Sigmoid colon (tissue), 7 donors: Measurements from ENCODE around the gene SVOPL. TPM values are rescaled to one million over a fixed set of nuclear protein-coding genes. Genes with fewer than 3 reads are reported as not detected.

Source experiments
- DNase-seq: peaks from one replicate; pipeline ENCODE4 v3.0.0-alpha.2; 2019
- H3K27ac ChIP-seq, 4 donors: fragments of 200-600 bp; sonication (generic); one replicate each; pipeline ENCODE4 v1.5.1; 2016 to 2019; ENCODE audit warnings: mild to moderate bottlenecking in 1 of 4
- H3K27me3 ChIP-seq, 3 donors: fragments of 200-600 bp; sonication (generic); one replicate each; pipeline ENCODE4 v1.5.1; 2019; ENCODE audit warnings: mild to moderate bottlenecking in 1 of 3
- H3K36me3 ChIP-seq, 4 donors: fragments of 200-600 bp; sonication (generic); one replicate each; pipeline ENCODE4 v1.5.1; 2016 to 2019
- H3K4me1 ChIP-seq, 4 donors: fragments of 200-600 bp; sonication (generic); one replicate each; pipeline ENCODE4 v1.5.1; 2017 to 2019
- H3K4me3 ChIP-seq, 4 donors: fragments of 200-600 bp; sonication (generic); one replicate each; pipeline ENCODE4 v1.5.1; 2017 to 2019; ENCODE audit warnings: mild to moderate bottlenecking in 2 of 4, moderate library complexity in 1 of 4
- H3K9me3 ChIP-seq, 4 donors: fragments of 200-600 bp in 3 of 4; sonication (generic) in 3 of 4; one replicate each; pipeline versions ENCODE4 v1.5.1 to v1.6.1; 2013 to 2019
- EP300 ChIP-seq, 4 donors: sonication (generic); formaldehyde crosslinking; IDR thresholded peaks; one replicate each; pipeline ENCODE4 v1.6.1; 2017; ENCODE audit warnings: antibody characterized with exemption in 4 of 4
- POLR2A ChIP-seq, 2 donors: fragments of 450-650 bp; IDR thresholded peaks; one replicate each; pipeline ENCODE4 v1.6.1; 2016; ENCODE audit warnings: antibody characterized with exemption in 2 of 2, mild to moderate bottlenecking in 2 of 2, moderate library complexity in 2 of 2
- POLR2AphosphoS5 ChIP-seq, 4 donors: sonication (generic); formaldehyde crosslinking; IDR thresholded peaks; one replicate each; pipeline ENCODE4 v1.6.1; 2017; ENCODE audit warnings: antibody characterized with exemption in 4 of 4
- WGBS, 2 donors: extraction: QIAGEN DNeasy Blood & Tissue Kit; methylation state at CpG; one replicate each; pipeline ENCODE4 v1.1.7; 2013; 5-methylcytosine and 5-hydroxymethylcytosine counted together
- intact Hi-C: fragments of 100-400 bp; cut with DNase I; formaldehyde crosslinking; loops from one replicate; pipeline ENCODE4 v1.15.1; 2023
- polyA plus RNA-seq, 3 donors: library from polyadenylated mRNA; stranded (reverse); fragments of 200-250 nt; gene quantifications; one replicate each; pipeline ENCODE4 v1.2.3, GENCODE V29; 2013
- total RNA-seq, 4 donors: library from RNA; depleted of rRNA; stranded (reverse); fragments of >200 nt; gene quantifications; one replicate each; pipeline ENCODE4 v1.1.0, GENCODE V29; 2016
- TF ChIP-seq, protein P1 (sequence below), 4 experiments: fragments of 450-650 bp in 3 of 4; fragments of 200-600 bp in 1 of 4; IDR thresholded peaks; one replicate each; pipeline ENCODE4 v1.5.1; 2016 to 2019; ENCODE audit warnings: antibody characterized with exemption in 4 of 4, mild to moderate bottlenecking in 3 of 4, moderate library complexity in 2 of 4
- donor health status: healthy with polysubstance abuse.
- donor health status: Bipolar disorder and iron deficiency.
- donor health status: healthy.

The SVOPL gene
- total and polyA plus RNA-seq, 7 donors, result 1.8 to 2.3 TPM; not detected in 5

GRCh38 chr7:138662991-138663320 is 38.2 kb downstream of the SVOPL start:
- Histone ChIP-seq H3K27ac (no peak overlapping the region), H3K4me1 (peaks cover 0 to 7% (median 2%) of the 10 kb centered on the region in 4 donors), H3K27me3 (peaks cover 0 to 15% (median 10%) of the 10 kb centered on the region in 3 donors), H3K36me3 (no peaks in the 10 kb centered on the region), H3K9me3 (no peaks in the 10 kb centered on the region), H3K4me3 (no peak overlapping the region)
- 89 to 91% methylated on average over 6 of the region's 6 CpGs for WGBS, 2 donors
- no peak for TF ChIP-seq POLR2A (IDR thresholded peaks at IDR 0.05)
- no peak for TF ChIP-seq POLR2AphosphoS5 (IDR thresholded peaks at IDR 0.05)
- TF ChIP-seq, protein P1, sequence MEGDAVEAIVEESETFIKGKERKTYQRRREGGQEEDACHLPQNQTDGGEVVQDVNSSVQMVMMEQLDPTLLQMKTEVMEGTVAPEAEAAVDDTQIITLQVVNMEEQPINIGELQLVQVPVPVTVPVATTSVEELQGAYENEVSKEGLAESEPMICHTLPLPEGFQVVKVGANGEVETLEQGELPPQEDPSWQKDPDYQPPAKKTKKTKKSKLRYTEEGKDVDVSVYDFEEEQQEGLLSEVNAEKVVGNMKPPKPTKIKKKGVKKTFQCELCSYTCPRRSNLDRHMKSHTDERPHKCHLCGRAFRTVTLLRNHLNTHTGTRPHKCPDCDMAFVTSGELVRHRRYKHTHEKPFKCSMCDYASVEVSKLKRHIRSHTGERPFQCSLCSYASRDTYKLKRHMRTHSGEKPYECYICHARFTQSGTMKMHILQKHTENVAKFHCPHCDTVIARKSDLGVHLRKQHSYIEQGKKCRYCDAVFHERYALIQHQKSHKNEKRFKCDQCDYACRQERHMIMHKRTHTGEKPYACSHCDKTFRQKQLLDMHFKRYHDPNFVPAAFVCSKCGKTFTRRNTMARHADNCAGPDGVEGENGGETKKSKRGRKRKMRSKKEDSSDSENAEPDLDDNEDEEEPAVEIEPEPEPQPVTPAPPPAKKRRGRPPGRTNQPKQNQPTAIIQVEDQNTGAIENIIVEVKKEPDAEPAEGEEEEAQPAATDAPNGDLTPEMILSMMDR (IDR thresholded peaks at IDR 0.05), result no peak
- no peak for TF ChIP-seq EP300 (IDR thresholded peaks at IDR 0.05)
- no peak for DNase-seq
- intact Hi-C loops, result no loop called here

DNA sequence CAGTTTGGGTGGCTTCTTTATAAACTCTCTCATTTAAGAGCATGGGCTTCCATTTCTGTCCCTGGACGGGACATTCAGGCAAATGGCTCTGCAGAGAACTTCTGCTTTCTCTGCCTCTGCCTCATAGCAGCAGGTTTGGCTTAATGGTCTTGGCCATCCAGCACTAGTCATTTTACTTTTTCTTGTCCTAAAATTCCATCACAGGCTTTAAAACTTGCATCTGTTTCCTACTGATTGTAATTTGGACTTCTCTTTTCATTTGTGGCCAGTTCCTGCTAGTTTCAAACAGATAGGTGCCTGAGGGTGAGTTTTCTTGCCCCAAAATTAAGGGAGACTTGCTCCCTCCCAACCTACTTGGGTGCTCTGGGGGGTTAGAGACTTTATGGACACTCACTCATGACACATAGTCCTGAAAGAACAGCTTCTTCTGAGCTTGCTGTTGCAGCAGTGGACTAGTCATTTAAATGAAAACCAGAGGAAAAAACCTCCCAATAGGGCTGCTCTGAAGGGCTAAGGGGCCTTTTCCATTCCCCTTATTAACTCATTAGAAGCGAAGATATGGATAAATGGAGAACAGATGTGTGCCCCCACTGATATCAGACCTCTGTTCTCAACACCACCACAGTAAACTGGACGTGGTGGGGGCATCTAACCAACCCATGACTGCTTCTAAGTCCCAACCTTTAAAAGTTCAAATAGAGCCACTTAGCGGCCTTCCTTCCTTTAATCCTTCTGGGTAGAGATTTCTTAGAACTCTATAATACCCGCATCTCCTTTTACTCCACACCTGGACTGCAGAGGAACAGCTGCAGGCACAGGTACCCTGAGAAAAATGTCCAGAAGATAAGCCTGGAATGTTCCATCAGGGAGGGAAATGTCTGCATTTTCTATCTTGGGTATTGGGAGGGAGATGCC is 38.8 kb downstream of the SVOPL start:
- no peak overlapping the region for H3K27ac ChIP-seq
- DNase-seq, result no peak
- intact Hi-C loops, result no loop called here
- no peak for TF ChIP-seq EP300 (IDR thresholded peaks at IDR 0.05)
- no peak for TF ChIP-seq POLR2AphosphoS5 (IDR thresholded peaks at IDR 0.05)
- no peak for TF ChIP-seq POLR2A (IDR thresholded peaks at IDR 0.05)
- TF ChIP-seq, protein P1 (IDR thresholded peaks at IDR 0.05), result no peak
- 87 to 91% methylated on average over 5 of the region's 5 CpGs for WGBS, 2 donors
- H3K4me1 ChIP-seq, result peaks cover 0 to 7% (median 2%) of the 10 kb centered on the region in 4 donors
- H3K9me3 ChIP-seq, result no peaks in the 10 kb centered on the region
- peaks cover 0 to 15% (median 10%) of the 10 kb centered on the region in 3 donors for H3K27me3 ChIP-seq
- no peaks in the 10 kb centered on the region for H3K36me3 ChIP-seq
- no peak overlapping the region for H3K4me3 ChIP-seq

GRCh38 chr7:138661069-138661635 is 40.0 kb downstream of the SVOPL start:
- Histone ChIP-seq H3K4me3 (no peak overlapping the region), H3K4me1 (peaks cover 0 to 7% (median 2%) of the 10 kb centered on the region in 4 donors), H3K36me3 (no peaks in the 10 kb centered on the region), H3K27ac (no peak overlapping the region), H3K9me3 (no peaks in the 10 kb centered on the region), H3K27me3 (peaks cover 0 to 15% (median 10%) of the 10 kb centered on the region in 3 donors)
- WGBS, 2 donors, result 81 to 84% methylated on average over 9 of the region's 9 CpGs
- TF ChIP-seq, protein P1 (IDR thresholded peaks at IDR 0.05), result no peak
- TF ChIP-seq POLR2AphosphoS5 (IDR thresholded peaks at IDR 0.05) (no peak), EP300 (IDR thresholded peaks at IDR 0.05) (no peak), POLR2A (IDR thresholded peaks at IDR 0.05) (no peak)
- intact Hi-C loops, result no loop called here
- DNase-seq, result no peak

DNA sequence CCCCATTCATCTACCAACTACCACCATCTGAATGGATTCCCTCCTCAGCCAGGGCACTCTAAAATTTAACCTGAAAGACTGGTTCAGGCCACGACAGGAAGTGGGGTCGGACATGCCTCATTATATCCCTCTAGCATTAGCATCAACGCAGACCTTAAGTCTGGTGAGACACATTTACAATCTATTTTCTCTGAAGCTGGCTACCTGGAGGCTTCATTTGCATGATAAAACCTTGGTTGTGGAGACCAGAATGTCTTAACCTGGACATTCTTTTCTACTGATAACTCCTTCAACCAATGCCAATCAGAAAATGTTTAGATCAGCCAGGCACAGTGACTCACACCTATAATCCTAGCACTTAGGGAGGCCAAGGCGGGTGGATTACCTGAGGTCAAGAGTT is 42.3 kb downstream of the SVOPL start:
- intact Hi-C loops, result no loop called here
- Histone ChIP-seq H3K27me3 (peaks cover 0 to 4% (median 3%) of the 10 kb centered on the region in 3 donors), H3K4me3 (no peak overlapping the region), H3K36me3 (no peaks in the 10 kb centered on the region), H3K9me3 (peaks cover 0 to 5% (median 0%) of the 10 kb centered on the region in 4 donors), H3K27ac (no peak overlapping the region), H3K4me1 (no peaks in the 10 kb centered on the region)
- TF ChIP-seq EP300 (IDR thresholded peaks at IDR 0.05), result no peak
- no peak for TF ChIP-seq POLR2AphosphoS5 (IDR thresholded peaks at IDR 0.05)
- TF ChIP-seq POLR2A (IDR thresholded peaks at IDR 0.05), result no peak
- TF ChIP-seq, protein P1 (IDR thresholded peaks at IDR 0.05), result no peak
- WGBS, 2 donors, result 70 to 82% methylated on average over 4 of the region's 4 CpGs
- no peak for DNase-seq
